GM23248 (cell line): ENCODE data around the gene HRNR. TPM values are rescaled to one million over a fixed set of nuclear protein-coding genes. Genes with fewer than 3 reads are reported as not detected.
"Not testable (repeated sequence)": the region's sequence is repeated elsewhere in the genome, so short reads cannot be mapped to it uniquely, and the experiment has no call there.

ENCODE experiments used
- DNase-seq: peaks from one replicate; pipeline ENCODE4 v3.0.0-alpha.2; 2015
- H2AFZ ChIP-seq: fragments of 200-600 bp; sonication (generic); 2 replicates; pipeline ENCODE4 v1.6.1; 2016; ENCODE audit warnings: antibody characterized with exemption
- H3F3A ChIP-seq: fragments of 200-600 bp; sonication (generic); 2 replicates; pipeline ENCODE4 v1.6.1; 2016; ENCODE audit warnings: mild to moderate bottlenecking, antibody characterized with exemption, mixed run types; ENCODE audit not compliant: insufficient read depth
- H3K27ac ChIP-seq: fragments of 200-600 bp; sonication (generic); 2 replicates; pipeline ENCODE4 v1.5.1; 2016; ENCODE audit warnings: mild to moderate bottlenecking
- H3K27me3 ChIP-seq: fragments of 200-600 bp; sonication (generic); replicated peaks from 2 replicates; pipeline ENCODE4 v1.6.1; 2016; ENCODE audit warnings: mild to moderate bottlenecking; ENCODE audit not compliant: insufficient read depth
- H3K36me3 ChIP-seq: fragments of 200-600 bp; sonication (generic); 2 replicates; pipeline ENCODE4 v1.6.1; 2016; ENCODE audit warnings: low read depth, mild to moderate bottlenecking
- H3K4me1 ChIP-seq: fragments of 200-600 bp; sonication (generic); 2 replicates; pipeline ENCODE4 v1.6.1; 2016; ENCODE audit warnings: mild to moderate bottlenecking; ENCODE audit not compliant: insufficient read depth
- H3K4me2 ChIP-seq: fragments of 200-600 bp; sonication (generic); one replicate; pipeline ENCODE4 v1.6.1; 2016; ENCODE audit warnings: mild to moderate bottlenecking; ENCODE audit not compliant: unreplicated experiment
- H3K4me3 ChIP-seq: fragments of 200-600 bp; sonication (generic); 2 replicates; pipeline ENCODE4 v1.5.1; 2016; ENCODE audit warnings: mild to moderate bottlenecking
- H3K79me2 ChIP-seq: fragments of 200-600 bp; sonication (generic); 2 replicates; pipeline ENCODE4 v1.6.1; 2016; ENCODE audit warnings: mild to moderate bottlenecking; ENCODE audit not compliant: insufficient read depth
- H3K9ac ChIP-seq: fragments of 200-600 bp; sonication (generic); 2 replicates; pipeline ENCODE4 v1.6.1; 2016; ENCODE audit warnings: mild to moderate bottlenecking
- H3K9me2 ChIP-seq: fragments of 200-600 bp; sonication (generic); 2 replicates; pipeline ENCODE4 v1.6.1; 2016; ENCODE audit warnings: mixed run types, mild to moderate bottlenecking, moderate library complexity; ENCODE audit not compliant: insufficient read depth
- H3K9me3 ChIP-seq: fragments of 200-600 bp; sonication (generic); one replicate; pipeline ENCODE4 v1.6.1; 2017; ENCODE audit warnings: low read depth
- H4K20me1 ChIP-seq: fragments of 200-600 bp; sonication (generic); 2 replicates; pipeline ENCODE4 v1.6.0; 2016; ENCODE audit not compliant: insufficient read depth
- EZH2 ChIP-seq: fragments of 200-600 bp; sonication (generic); IDR thresholded peaks from 2 replicates; pipeline ENCODE4 v1.6.1; 2018; ENCODE audit warnings: antibody characterized with exemption, mild to moderate bottlenecking; ENCODE audit not compliant: insufficient read depth, poor library complexity, severe bottlenecking
- EZH2phosphoT487 ChIP-seq: fragments of 200-600 bp; sonication (generic); IDR thresholded peaks from 2 replicates; pipeline ENCODE4 v1.6.1; 2018; ENCODE audit warnings: antibody characterized with exemption, moderate library complexity, mild to moderate bottlenecking, low read depth; ENCODE audit not compliant: insufficient read depth
- WGBS, 2 experiments: methylation state at CpG; one replicate each; pipeline ENCODE4 v1.1.6; 2015 to 2017; ENCODE audit warnings: low lambda C conversion rate in 2 of 2, low coverage in 1 of 2; ENCODE audit errors: missing lambda C conversion rate in 2 of 2; 5-methylcytosine and 5-hydroxymethylcytosine counted together
- in situ Hi-C: fragments of 300-500 bp; cut with MboI; formaldehyde crosslinking; loops from 2 replicates; pipeline ENCODE4 v1.15.0; 2020
- polyA plus RNA-seq: library from polyadenylated mRNA; unstranded; fragments of >200 nt; fragmentation: Nextera tagmentation; extraction: Ambion mirVana; gene quantifications from 2 replicates; pipeline ENCODE4 v1.2.1, GENCODE V29; 2016
- total RNA-seq: library from RNA; depleted of rRNA; stranded (reverse); fragments of >200 nt; shearing (Covaris generic); gene quantifications from 2 replicates; pipeline ENCODE4 v1.2.3, GENCODE V29; 2014; rRNA removed

The HRNR gene
- total RNA-seq: not detected in 2 replicates
- polyA plus RNA-seq: 0.05 TPM in 1 of 2 replicates, not detected in the other

DNA sequence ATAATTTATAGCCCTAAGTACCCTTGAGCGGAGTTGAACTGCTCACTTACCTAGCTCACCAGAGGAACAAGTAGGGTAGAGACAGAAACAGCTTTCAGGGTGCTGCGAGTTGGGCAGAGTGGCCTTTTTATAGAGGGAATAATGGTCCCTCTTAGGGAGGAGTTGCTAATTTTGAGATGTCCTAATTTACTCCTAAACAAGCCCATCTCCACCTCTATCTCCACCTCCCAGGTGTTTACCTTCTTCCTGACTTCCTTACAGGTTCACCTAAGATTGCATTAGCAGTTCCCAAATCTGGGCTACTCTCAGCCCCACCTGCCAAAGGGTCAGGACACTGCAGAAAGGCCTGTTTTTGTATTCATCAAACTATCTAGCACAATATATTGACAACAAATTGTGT lies at the start of gene HRNR:
Gene HRNR (minus strand): TSS at position 101 of the 400 bp plus-strand sequence. CDS start 940 bp downstream, outside the sequence.
- in situ Hi-C loops: no loop called here
- H3K79me2 ChIP-seq: no peaks in the 10 kb centered on the region
- H3K9me2 ChIP-seq: no peaks in the 10 kb centered on the region
- no peaks in the 10 kb centered on the region for H4K20me1 ChIP-seq
- no peak for DNase-seq
- no peaks in the 10 kb centered on the region for H3K27me3 ChIP-seq
- H3K9me3 ChIP-seq: no peaks in the 10 kb centered on the region
- 88 to 94% methylated on average over 2 of the region's 2 CpGs for WGBS, 2 experiments
- no peak within 1 kb of the TSS for H3K4me3 ChIP-seq
- H3K36me3 ChIP-seq: no peaks in the 10 kb centered on the region
- no peak within 1 kb of the TSS for H3K9ac ChIP-seq
- H3K27ac ChIP-seq: no peak within 1 kb of the TSS
- no peak within 1 kb of the TSS for H3K4me2 ChIP-seq
- H3K4me1 ChIP-seq: 0 out of 2 replicates have a peak, but pooled peaks cover 3% of the 10 kb centered on the region
- TF ChIP-seq EZH2phosphoT487 (no peak), EZH2 (no peak)
- no peaks in the 10 kb centered on the region for H3F3A ChIP-seq
- no peak within 1 kb of the TSS for H2AFZ ChIP-seq

GRCh38 chr1:152256394-152256793 lies 32.4 kb upstream of the HRNR start:
- DNase-seq, H3K27ac ChIP-seq, H4K20me1 ChIP-seq, H3K9me2 ChIP-seq, H3K4me3 ChIP-seq, H2AFZ ChIP-seq, H3K27me3 ChIP-seq, H3K36me3 ChIP-seq, H3K4me2 ChIP-seq, H3K9ac ChIP-seq, in situ Hi-C loops, H3K79me2 ChIP-seq, H3F3A ChIP-seq, H3K9me3 ChIP-seq: not testable (repeated sequence)
- WGBS, 2 experiments: 90 to 94% methylated on average over 14 to 20 of the region's 21 CpGs
- peaks cover 11% of the 10 kb centered on the region for H3K4me1 ChIP-seq

DNA sequence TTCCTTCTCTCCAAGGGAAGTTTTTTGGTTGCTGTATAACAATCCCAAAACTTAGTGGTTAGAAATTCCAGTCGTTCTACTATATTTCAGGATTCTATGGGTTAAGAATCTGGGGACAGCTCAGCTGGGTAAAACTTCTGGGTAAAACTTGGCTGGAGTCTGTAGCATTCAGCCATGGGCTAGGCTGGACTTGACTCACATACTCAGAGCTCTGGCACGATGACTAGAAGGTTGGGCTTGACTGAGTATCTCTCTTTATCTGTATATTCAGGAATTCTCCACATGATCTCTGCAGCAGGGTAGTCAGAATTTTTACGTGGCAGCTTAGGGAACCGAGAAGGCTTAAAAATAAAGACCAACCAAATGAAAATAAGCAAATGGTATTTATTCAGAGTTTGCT lies 28.2 kb upstream of the HRNR start:
- Histone ChIP-seq H3K9me3 (no peaks in the 10 kb centered on the region), H3F3A (peaks cover 6% of the 10 kb centered on the region; the same call in 1 of the 2 replicates), H3K9ac (no peak overlapping the region), H3K4me2 (peak overlapping the region; percentile 4), H3K9me2 (no peaks in the 10 kb centered on the region), H3K4me1 (peaks cover 14% of the 10 kb centered on the region), H3K36me3 (no peaks in the 10 kb centered on the region), H3K4me3 (no peak overlapping the region), H4K20me1 (no peaks in the 10 kb centered on the region), H3K79me2 (no peaks in the 10 kb centered on the region), H3K27me3 (no peaks in the 10 kb centered on the region), H2AFZ (no peak overlapping the region), H3K27ac (no peak overlapping the region)
- DNase-seq: peak; percentile 77
- in situ Hi-C loops: no loop called here
- TF ChIP-seq EZH2 (no peak), EZH2phosphoT487 (no peak)
- 64 to 65% methylated on average over 4 of the region's 4 CpGs for WGBS, 2 experiments

GRCh38 chr1:152251391-152251790 lies 27.4 kb upstream of the HRNR start:
- no peaks in the 10 kb centered on the region for H3K27me3 ChIP-seq
- H4K20me1 ChIP-seq: no peaks in the 10 kb centered on the region
- H3K27ac ChIP-seq: no peak overlapping the region
- 71 to 76% methylated on average over 2 of the region's 2 CpGs for WGBS, 2 experiments
- H3K4me2 ChIP-seq: no peak overlapping the region
- DNase-seq: peak; percentile 51
- TF ChIP-seq EZH2 (no peak), EZH2phosphoT487 (no peak)
- H2AFZ ChIP-seq: no peak overlapping the region
- H3K9me2 ChIP-seq: no peaks in the 10 kb centered on the region
- peaks cover 14% of the 10 kb centered on the region for H3K4me1 ChIP-seq
- no peaks in the 10 kb centered on the region for H3K9me3 ChIP-seq
- no peak overlapping the region for H3K9ac ChIP-seq
- in situ Hi-C loops: no loop called here
- H3K36me3 ChIP-seq: no peaks in the 10 kb centered on the region
- no peak overlapping the region for H3K4me3 ChIP-seq
- H3F3A ChIP-seq: peaks cover 6% of the 10 kb centered on the region; the same call in 1 of the 2 replicates
- H3K79me2 ChIP-seq: no peaks in the 10 kb centered on the region

DNA sequence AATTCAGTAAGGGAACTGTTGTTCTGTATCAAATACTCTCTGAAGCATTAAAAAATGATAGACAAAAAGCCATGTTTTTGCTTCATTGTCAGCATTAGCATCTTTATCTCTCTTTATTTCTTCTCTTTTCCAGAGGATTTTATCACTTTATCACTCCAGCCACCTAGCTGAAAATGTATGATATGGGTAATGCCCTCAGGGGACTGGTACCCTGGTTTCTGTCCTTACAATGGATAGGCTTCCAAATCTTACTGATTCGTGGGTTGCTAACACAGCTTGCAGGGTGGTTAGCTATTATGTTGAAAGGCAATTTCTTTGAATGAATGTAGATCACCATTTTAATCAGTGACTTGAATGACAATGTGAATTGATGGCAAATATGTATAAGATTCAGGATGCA lies 23.3 kb upstream of the HRNR start:
- TF ChIP-seq EZH2 (no peak), EZH2phosphoT487 (no peak)
- H3F3A ChIP-seq: peaks cover 21% of the 10 kb centered on the region
- H3K79me2 ChIP-seq: no peaks in the 10 kb centered on the region
- WGBS, 2 experiments: 79 to 81% methylated on average over 1 of the region's 1 CpG
- H3K9me3 ChIP-seq: no peaks in the 10 kb centered on the region
- no peaks in the 10 kb centered on the region for H3K9me2 ChIP-seq
- no peaks in the 10 kb centered on the region for H3K27me3 ChIP-seq
- H3K9ac ChIP-seq: no peak overlapping the region
- H2AFZ ChIP-seq: no peak overlapping the region
- no peaks in the 10 kb centered on the region for H3K36me3 ChIP-seq
- in situ Hi-C loops: no loop called here
- DNase-seq: no peak
- no peak overlapping the region for H3K27ac ChIP-seq
- H4K20me1 ChIP-seq: no peaks in the 10 kb centered on the region
- no peak overlapping the region for H3K4me3 ChIP-seq
- no peak overlapping the region for H3K4me2 ChIP-seq
- H3K4me1 ChIP-seq: peaks cover 26% of the 10 kb centered on the region
